Natural killer cell (primary cell): ENCODE results near the gene CDH13. TPM values are rescaled to one million over a fixed set of nuclear protein-coding genes. Genes with fewer than 3 reads are reported as not detected.

Experiments used
- ATAC-seq, 3 donors: fragments of 150-1000 bp in 2 of 3; fragments of 200-7000 bp in 1 of 3; cut with Tn5 transposase; 1 replicate in 1 of 3; 2 replicates in 2 of 3; pipeline ENCODE4 v1.10.0; 2021; ENCODE audit warnings: mild to moderate bottlenecking in 2 of 3, moderate library complexity in 2 of 3
- DNase-seq, 2 donors: peaks; one replicate each; pipeline versions ENCODE4 v3.0.0 to v3.0.0-alpha.2; 2013 to 2021; ENCODE audit warnings: mixed read lengths in 1 of 2
- H3K27ac ChIP-seq: one replicate; pipeline ENCODE4 v1.5.1; 2013; ENCODE audit warnings: mild to moderate bottlenecking, low read length
- H3K27me3 ChIP-seq: one replicate; pipeline ENCODE4 v1.6.1; 2013; ENCODE audit warnings: low read length; ENCODE audit not compliant: control insufficient read depth, insufficient read depth
- H3K36me3 ChIP-seq: one replicate; pipeline ENCODE4 v1.6.1; 2013; ENCODE audit warnings: low read length; ENCODE audit not compliant: control insufficient read depth, insufficient read depth
- H3K4me1 ChIP-seq: one replicate; pipeline ENCODE4 v1.6.1; 2013; ENCODE audit warnings: low read length; ENCODE audit not compliant: control insufficient read depth, insufficient read depth
- H3K4me3 ChIP-seq: one replicate; pipeline ENCODE4 v1.5.1; 2013; ENCODE audit warnings: low read length
- H3K9me3 ChIP-seq: one replicate; pipeline ENCODE4 v1.6.1; 2013; ENCODE audit warnings: low read length; ENCODE audit not compliant: control insufficient read depth, insufficient read depth
- H3K27ac Mint-ChIP-seq, 2 donors: one replicate each; pipeline ENCODE4 v1.8.0; 2022; ENCODE audit warnings: mild to moderate bottlenecking in 2 of 2, mixed read lengths in 2 of 2, moderate library complexity in 1 of 2
- H3K27me3 Mint-ChIP-seq, 2 donors: one replicate each; pipeline ENCODE4 v1.8.0; 2022; ENCODE audit warnings: low read depth in 2 of 2, mixed read lengths in 2 of 2
- H3K36me3 Mint-ChIP-seq: one replicate; pipeline ENCODE4 v1.8.0; 2022; ENCODE audit warnings: mixed read lengths
- H3K4me1 Mint-ChIP-seq, 2 donors: one replicate each; pipeline ENCODE4 v1.8.0; 2022; ENCODE audit warnings: mixed read lengths in 2 of 2
- H3K4me3 Mint-ChIP-seq: one replicate; pipeline ENCODE4 v1.8.0; 2022; ENCODE audit warnings: mild to moderate bottlenecking, moderate library complexity, mixed read lengths
- H3K9me3 Mint-ChIP-seq, 2 donors: one replicate each; pipeline ENCODE4 v1.8.0; 2022; ENCODE audit warnings: mixed read lengths in 2 of 2
- WGBS: methylation state at CpG from one replicate; pipeline ENCODE4 v1.1.7; 2013; ENCODE audit warnings: missing lambda C conversion rate; ENCODE audit not compliant: insufficient coverage; 5-methylcytosine and 5-hydroxymethylcytosine counted together
- intact Hi-C: fragments of 100-400 bp; cut with micrococcal nuclease; formaldehyde crosslinking; loops from one replicate; pipeline ENCODE4 v1.14.2; 2022
- total RNA-seq, 4 donors: library from RNA; stranded (reverse); fragments of 120-200 nt in 1 of 4; gene quantifications; one replicate each; pipeline versions ENCODE4 v1.2.3 to v1.2.4, GENCODE V29; 2013 to 2022
- TF ChIP-seq, protein P1 (sequence below): fragments of 200-600 bp; IDR thresholded peaks from one replicate; pipeline ENCODE4 v1.8.0; 2022; ENCODE audit warnings: antibody characterized with exemption

The CDH13 gene
- total RNA-seq, 3 donors from 2014 or later (not counting 1 experiment from before 2014, with no cell fraction given): not detected

DNA sequence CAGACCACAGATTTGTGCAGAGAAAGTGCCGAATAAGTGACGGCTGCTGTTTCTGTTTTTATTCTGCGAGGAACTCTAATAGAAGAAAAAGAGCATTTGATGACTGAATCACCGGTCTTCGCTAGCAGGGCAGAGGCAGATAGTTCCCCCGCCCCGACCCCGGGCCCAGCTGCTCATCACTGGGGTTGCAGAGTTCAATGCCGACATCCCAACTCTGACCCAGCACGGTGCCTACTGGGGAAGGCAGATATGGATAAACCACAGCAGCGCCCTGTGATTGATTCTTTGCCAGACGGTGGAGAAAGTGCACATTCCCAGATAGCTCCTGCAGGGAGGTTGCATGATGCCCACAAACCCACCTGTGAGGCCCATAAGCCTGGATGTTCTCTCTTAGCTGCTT lies 823.1 kb downstream of the CDH13 start:
- H3K36me3 ChIP-seq: no peaks in the 10 kb centered on the region
- H3K36me3 Mint-ChIP-seq: no peaks in the 10 kb centered on the region
- intact Hi-C loops: no loop called here
- no peak for ATAC-seq
- no peak overlapping the region for H3K27ac Mint-ChIP-seq
- H3K4me3 ChIP-seq: no peak overlapping the region
- H3K27me3 Mint-ChIP-seq: peaks cover 0 to 4% of the 10 kb centered on the region in 2 donors
- no peak overlapping the region for H3K27ac ChIP-seq
- 85% methylated on average over 12 of the region's 12 CpGs for WGBS
- H3K9me3 Mint-ChIP-seq: no peaks in the 10 kb centered on the region
- TF ChIP-seq, protein P1, sequence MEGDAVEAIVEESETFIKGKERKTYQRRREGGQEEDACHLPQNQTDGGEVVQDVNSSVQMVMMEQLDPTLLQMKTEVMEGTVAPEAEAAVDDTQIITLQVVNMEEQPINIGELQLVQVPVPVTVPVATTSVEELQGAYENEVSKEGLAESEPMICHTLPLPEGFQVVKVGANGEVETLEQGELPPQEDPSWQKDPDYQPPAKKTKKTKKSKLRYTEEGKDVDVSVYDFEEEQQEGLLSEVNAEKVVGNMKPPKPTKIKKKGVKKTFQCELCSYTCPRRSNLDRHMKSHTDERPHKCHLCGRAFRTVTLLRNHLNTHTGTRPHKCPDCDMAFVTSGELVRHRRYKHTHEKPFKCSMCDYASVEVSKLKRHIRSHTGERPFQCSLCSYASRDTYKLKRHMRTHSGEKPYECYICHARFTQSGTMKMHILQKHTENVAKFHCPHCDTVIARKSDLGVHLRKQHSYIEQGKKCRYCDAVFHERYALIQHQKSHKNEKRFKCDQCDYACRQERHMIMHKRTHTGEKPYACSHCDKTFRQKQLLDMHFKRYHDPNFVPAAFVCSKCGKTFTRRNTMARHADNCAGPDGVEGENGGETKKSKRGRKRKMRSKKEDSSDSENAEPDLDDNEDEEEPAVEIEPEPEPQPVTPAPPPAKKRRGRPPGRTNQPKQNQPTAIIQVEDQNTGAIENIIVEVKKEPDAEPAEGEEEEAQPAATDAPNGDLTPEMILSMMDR: no peak
- no peaks in the 10 kb centered on the region for H3K9me3 ChIP-seq
- DNase-seq: no peak
- H3K4me1 ChIP-seq: no peaks in the 10 kb centered on the region
- H3K27me3 ChIP-seq: no peaks in the 10 kb centered on the region
- no peaks in the 10 kb centered on the region for H3K4me1 Mint-ChIP-seq
- H3K4me3 Mint-ChIP-seq: no peak overlapping the region

DNA sequence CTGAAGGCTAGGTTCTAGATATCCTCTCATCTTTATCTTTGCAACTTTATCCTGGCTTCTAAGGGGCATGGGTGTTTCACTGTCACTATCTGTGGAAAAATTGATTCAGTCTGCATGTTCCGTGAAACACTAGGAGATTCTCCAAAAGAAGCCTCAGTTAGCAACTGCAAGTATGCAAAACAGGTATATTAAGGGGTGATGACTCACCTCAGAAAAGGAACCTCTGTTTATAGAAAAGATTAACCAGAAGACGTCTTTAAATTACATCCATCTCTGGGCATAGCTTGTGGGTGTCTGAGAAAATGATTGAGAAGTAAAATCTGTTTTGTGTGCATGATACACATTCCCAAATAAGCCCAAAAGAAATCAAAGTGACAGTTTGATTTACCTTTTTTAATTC lies 827.2 kb downstream of the CDH13 start:
- Mint-ChIP-seq H3K27ac (no peak overlapping the region), H3K9me3 (no peaks in the 10 kb centered on the region), H3K27me3 (peaks cover 0 to 4% of the 10 kb centered on the region in 2 donors), H3K36me3 (no peaks in the 10 kb centered on the region), H3K4me1 (no peaks in the 10 kb centered on the region), H3K4me3 (no peak overlapping the region)
- Histone ChIP-seq H3K9me3 (no peaks in the 10 kb centered on the region), H3K36me3 (no peaks in the 10 kb centered on the region), H3K27me3 (no peaks in the 10 kb centered on the region), H3K4me1 (no peaks in the 10 kb centered on the region), H3K4me3 (no peak overlapping the region), H3K27ac (no peak overlapping the region)
- intact Hi-C loops: no loop called here
- WGBS: 79% methylated on average over 1 of the region's 2 CpGs
- DNase-seq: no peak
- TF ChIP-seq, protein P1: no peak
- no peak for ATAC-seq

DNA sequence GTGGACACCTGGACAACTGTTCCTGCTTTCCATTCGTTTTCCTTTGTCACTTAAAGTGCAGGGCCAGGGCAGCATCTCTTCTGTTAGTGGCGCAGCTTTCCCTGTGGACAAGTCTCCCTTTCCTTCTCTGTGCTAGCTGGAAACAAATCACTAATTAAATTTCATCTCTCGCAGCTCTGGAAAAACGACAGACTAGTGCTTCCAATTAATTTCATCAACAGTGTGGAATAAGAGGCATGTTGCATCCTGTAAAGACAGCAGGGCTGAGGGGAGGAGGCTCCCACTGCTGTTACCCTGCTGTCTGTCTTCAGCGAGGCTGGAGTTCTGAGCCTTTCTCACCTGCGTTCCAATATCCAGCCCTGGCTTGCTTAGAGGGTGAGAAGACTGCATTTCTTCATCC lies 828.9 kb downstream of the CDH13 start:
- no peaks in the 10 kb centered on the region for H3K9me3 ChIP-seq
- ATAC-seq (no peak), DNase-seq (no peak)
- Mint-ChIP-seq H3K4me3 (no peak overlapping the region), H3K4me1 (no peaks in the 10 kb centered on the region), H3K36me3 (no peaks in the 10 kb centered on the region), H3K27me3 (peaks cover 0 to 9% of the 10 kb centered on the region in 2 donors), H3K27ac (no peak overlapping the region), H3K9me3 (no peaks in the 10 kb centered on the region)
- no peaks in the 10 kb centered on the region for H3K4me1 ChIP-seq
- H3K27ac ChIP-seq: no peak overlapping the region
- no peak overlapping the region for H3K4me3 ChIP-seq
- intact Hi-C loops: no loop called here
- H3K27me3 ChIP-seq: no peaks in the 10 kb centered on the region
- WGBS: 88% methylated on average over 5 of the region's 6 CpGs
- TF ChIP-seq, protein P1: no peak
- H3K36me3 ChIP-seq: no peaks in the 10 kb centered on the region

DNA sequence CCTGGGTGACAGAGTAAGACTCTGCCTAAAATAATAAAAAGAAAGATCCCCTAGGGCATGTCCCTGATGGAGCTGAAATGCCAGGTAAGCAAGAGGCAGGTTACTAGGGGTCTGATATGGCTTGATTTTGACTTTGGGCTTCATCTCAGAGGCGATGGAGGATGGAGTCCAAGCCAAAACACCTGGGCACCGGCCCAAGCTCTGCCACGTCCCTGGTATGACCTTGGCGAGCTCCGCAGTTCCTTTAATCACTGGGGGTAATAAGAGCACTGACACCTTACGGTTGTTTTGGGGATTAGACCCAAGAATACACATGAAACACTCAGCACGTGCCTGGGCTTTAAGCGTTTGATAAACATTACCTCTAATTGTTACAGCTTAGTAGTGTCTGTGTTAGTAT lies 830.2 kb downstream of the CDH13 start:
- DNase-seq (no peak), ATAC-seq (no peak)
- Histone ChIP-seq H3K36me3 (no peaks in the 10 kb centered on the region), H3K9me3 (no peaks in the 10 kb centered on the region), H3K4me1 (no peaks in the 10 kb centered on the region), H3K4me3 (no peak overlapping the region), H3K27me3 (no peaks in the 10 kb centered on the region), H3K27ac (no peak overlapping the region)
- H3K27ac Mint-ChIP-seq: no peak overlapping the region
- H3K4me1 Mint-ChIP-seq: no peaks in the 10 kb centered on the region
- no peak overlapping the region for H3K4me3 Mint-ChIP-seq
- TF ChIP-seq, protein P1: no peak
- no peaks in the 10 kb centered on the region for H3K36me3 Mint-ChIP-seq
- intact Hi-C loops: no loop called here
- WGBS: 82% methylated on average over 8 of the region's 8 CpGs
- H3K9me3 Mint-ChIP-seq: no peaks in the 10 kb centered on the region
- peaks cover 0 to 9% of the 10 kb centered on the region in 2 donors for H3K27me3 Mint-ChIP-seq
